Activated CD4-positive, alpha-beta T cell treated with anti-CD3 and anti-CD28 coated beads, Interleukin-2, amount 50 U/mL, for 24 hours (primary cell): ENCODE results near the gene LYPLAL1.

Experiments
- DNase-seq, 2 donors: peaks; one replicate each; pipeline ENCODE4 v3.0.0-alpha.2; 2020; ENCODE audit warnings: low read depth in 1 of 2, low spot score in 1 of 2

The LYPLAL1 gene

GRCh38 chr1:219173758-219174459 is at the start of gene LYPLAL1:
LYPLAL1 (plus strand) TSS chr1:219173878; CDS start chr1:219173891, 13 bp downstream.
- DNase-seq = peak; percentile 78 to 82

GRCh38 chr1:219124163-219124562 is 49.5 kb upstream of the LYPLAL1 start:
- DNase-seq = no peak

- DNase-seq = no peak
Observed at GRCh38 chr1:219125342-219125741, 48.3 kb upstream of the LYPLAL1 start.

GRCh38 chr1:219126377-219126776 is 47.3 kb upstream of the LYPLAL1 start:
- DNase-seq = no peak

- no peak for DNase-seq
Observed at GRCh38 chr1:219128957-219129356, 44.7 kb upstream of the LYPLAL1 start.

GRCh38 chr1:219130366-219130935 is 43.2 kb upstream of the LYPLAL1 start:
- no peak for DNase-seq

- no peak for DNase-seq
Observed at GRCh38 chr1:219132939-219133338, 40.7 kb upstream of the LYPLAL1 start.

- DNase-seq = no peak
Observed at GRCh38 chr1:219138747-219139146, 34.9 kb upstream of the LYPLAL1 start.

GRCh38 chr1:219140303-219140877 is 33.3 kb upstream of the LYPLAL1 start:
- no peak for DNase-seq

GRCh38 chr1:219143735-219144134 is 29.9 kb upstream of the LYPLAL1 start:
- DNase-seq = no peak

- no peak for DNase-seq
Observed at GRCh38 chr1:219144658-219145315, 28.9 kb upstream of the LYPLAL1 start.

GRCh38 chr1:219147571-219148019 is 26.1 kb upstream of the LYPLAL1 start:
- no peak for DNase-seq

- no peak for DNase-seq
Observed at GRCh38 chr1:219149009-219149577, 24.6 kb upstream of the LYPLAL1 start.

- DNase-seq = no peak
Observed at GRCh38 chr1:219149953-219150352, 23.7 kb upstream of the LYPLAL1 start.

- no peak for DNase-seq
Observed at GRCh38 chr1:219150913-219151312, 22.8 kb upstream of the LYPLAL1 start.

GRCh38 chr1:219151467-219151866 is 22.2 kb upstream of the LYPLAL1 start:
- DNase-seq = no peak

GRCh38 chr1:219152751-219153150 is 20.9 kb upstream of the LYPLAL1 start:
- DNase-seq = no peak

- DNase-seq = no peak
Observed at GRCh38 chr1:219153723-219154122, 20.0 kb upstream of the LYPLAL1 start.

GRCh38 chr1:219155135-219155534 is 18.5 kb upstream of the LYPLAL1 start:
- no peak for DNase-seq

GRCh38 chr1:219159946-219160645 is 13.6 kb upstream of the LYPLAL1 start:
- no peak for DNase-seq

- DNase-seq = no peak
Observed at GRCh38 chr1:219160967-219161366, 12.7 kb upstream of the LYPLAL1 start.
